HepG2 (cell line): Measurements from ENCODE around the gene FAM110A. TPM values are rescaled to one million over a fixed set of nuclear protein-coding genes. Genes with fewer than 3 reads are reported as not detected.

Experiments used
- ATAC-seq: fragments of 200-7000 bp; cut with Tn5 transposase; 3 replicates; pipeline ENCODE4 v1.9.1; 2020; ENCODE audit warnings: mild to moderate bottlenecking, moderate library complexity
- BruUV-seq: library from RNA; stranded (reverse); fragments of 400-500 nt; replicated peaks from 2 replicates; lab custom pipeline; 2021; lab: Mats Ljungman, UMichigan
- CTCF ChIA-PET: fragments of 300-600 bp; formaldehyde crosslinking; extraction: SDS; loops from one replicate; lab custom pipeline; 2021; ENCODE audit warnings: low total read pairs, inconsistent platforms, low intra/inter-chr PET ratio; lab: Yijun Ruan, JAX
- POLR2A ChIA-PET: fragments of 350-600 bp; sonication (Branson Sonifier 250); formaldehyde crosslinking; loops from one replicate; lab custom pipeline; 2020; ENCODE audit warnings: antibody characterized with exemption, inconsistent platforms; lab: Yijun Ruan, JAX
- DNase-seq: peaks from one replicate; pipeline ENCODE4 v3.0.0-alpha.2; 2015; ENCODE audit warnings: low spot score
- FAIRE-seq: peaks from 3 replicates; lab custom pipeline; 2011; peaks lifted over from hg19 to GRCh38; lab: Jason Lieb, UNC
- H2AFZ ChIP-seq: one replicate; pipeline ENCODE4 v1.6.1; 2011; ENCODE audit warnings: low read length, inconsistent platforms
- H3K27ac ChIP-seq: fragments of 300-600 bp; 3 replicates; pipeline ENCODE4 v1.8.0; 2011; ENCODE audit warnings: mixed run types, mild to moderate bottlenecking, mixed read lengths, low read length, inconsistent platforms; ENCODE audit not compliant: insufficient read depth; ENCODE audit errors: extremely low read length
- H3K27me3 ChIP-seq, 2 experiments: fragments of 200-600 bp in 1 of 2; 2 replicates in 1 of 2; 3 replicates in 1 of 2; pipeline versions ENCODE4 v1.6.0 to v1.8.0; 2011; ENCODE audit warnings: low read length in 2 of 2, mild to moderate bottlenecking in 2 of 2, moderate library complexity in 2 of 2, inconsistent platforms in 1 of 2; ENCODE audit not compliant: insufficient read depth in 2 of 2, control insufficient read depth in 1 of 2
- H3K36me3 ChIP-seq, 2 experiments: fragments of 200-600 bp in 1 of 2; replicated peaks in 1 of 2; 2 replicates in 1 of 2; 3 replicates in 1 of 2; pipeline versions ENCODE4 v1.5.1 to v1.8.0; 2011; ENCODE audit warnings: low read length in 2 of 2, inconsistent platforms in 1 of 2; ENCODE audit not compliant: insufficient read depth in 2 of 2, control insufficient read depth in 1 of 2
- H3K4me1 ChIP-seq: 2 replicates; pipeline ENCODE4 v1.5.1; 2012; ENCODE audit warnings: low read length, inconsistent platforms; ENCODE audit not compliant: insufficient read depth
- H3K4me2 ChIP-seq: 2 replicates; pipeline ENCODE4 v1.6.0; 2011; ENCODE audit warnings: low read depth, low read length, inconsistent platforms
- H3K4me3 ChIP-seq, 3 experiments: fragments of 200-600 bp in 1 of 3; sonication (generic), shearing (Covaris generic) in 1 of 3; replicated peaks in 1 of 3; 2 replicates each; pipeline ENCODE4 v1.5.1; 2011 to 2016; ENCODE audit warnings: low read length in 3 of 3, inconsistent platforms in 2 of 3, low read depth in 2 of 3, mild to moderate bottlenecking in 2 of 3, control low read depth in 1 of 3, mixed read lengths in 1 of 3; ENCODE audit not compliant: insufficient read depth in 1 of 3
- H3K79me2 ChIP-seq: one replicate; pipeline ENCODE4 v1.6.1; 2011; ENCODE audit warnings: low read length, inconsistent platforms; ENCODE audit not compliant: insufficient read depth
- H3K9ac ChIP-seq: 2 replicates; pipeline ENCODE4 v1.6.0; 2011; ENCODE audit warnings: mild to moderate bottlenecking, low read depth, low read length, inconsistent platforms; ENCODE audit not compliant: insufficient read depth
- H3K9me3 ChIP-seq: 2 replicates; pipeline ENCODE4 v1.5.1; 2012; ENCODE audit warnings: mild to moderate bottlenecking, low read length
- H4K20me1 ChIP-seq: 2 replicates; pipeline ENCODE4 v1.6.0; 2011; ENCODE audit warnings: inconsistent platforms, mild to moderate bottlenecking, low read length, moderate library complexity; ENCODE audit not compliant: insufficient read depth
- CHCHD3 ChIP-seq: sonication (generic); formaldehyde crosslinking; IDR thresholded peaks from 2 replicates; pipeline ENCODE4 v1.8.0; 2022; ENCODE audit warnings: mild to moderate bottlenecking, missing genetic modification reagents, moderate library complexity
- NBN ChIP-seq: fragments of 450-650 bp; conservative IDR thresholded peaks from 2 replicates; pipeline ENCODE4 v1.6.1; 2017
- NFIB ChIP-seq: sonication (generic); formaldehyde crosslinking; IDR thresholded peaks from 2 replicates; pipeline ENCODE4 v1.9.0; 2021; ENCODE audit warnings: missing genetic modification reagents, mild to moderate bottlenecking, borderline replicate concordance
- SMC3 ChIP-seq: IDR thresholded peaks from 2 replicates; pipeline ENCODE4 v1.6.1; 2011; ENCODE audit warnings: low read length, improper control_type of control experiment
- ZKSCAN8 ChIP-seq: IDR thresholded peaks from 2 replicates; pipeline ENCODE4 v1.6.1; 2016; ENCODE audit warnings: borderline replicate concordance, missing genetic modification reagents, missing compliant biosample characterization
- ZNF543 ChIP-seq: sonication (generic); formaldehyde crosslinking; IDR thresholded peaks from 2 replicates; pipeline ENCODE4 v1.4.0; 2020; ENCODE audit warnings: mild to moderate bottlenecking, missing genetic modification reagents
- ZNF674 ChIP-seq: sonication (generic); formaldehyde crosslinking; IDR thresholded peaks from 2 replicates; pipeline ENCODE4 v1.5.0; 2020; ENCODE audit warnings: low read depth, mild to moderate bottlenecking, missing genetic modification reagents
- WGBS: methylation state at CpG from one replicate; pipeline ENCODE4 v1.1.6; 2017; ENCODE audit warnings: low lambda C conversion rate; 5-methylcytosine and 5-hydroxymethylcytosine counted together
- in situ Hi-C: cut with HindIII; loops from 2 replicates; pipeline ENCODE4 v1.10.0; 2017; ENCODE audit warnings: low pct_unique_long_range_greater_than_20kb; ENCODE audit not compliant: extremely low pct_ligation_motif_present
- intact Hi-C: fragments of 100-400 bp; cut with micrococcal nuclease; formaldehyde crosslinking; loops from one replicate; pipeline ENCODE4 v1.10.0; 2022; ENCODE audit not compliant: unreplicated experiment
- polyA plus RNA-seq, 8 experiments: library from polyadenylated mRNA; depleted of rRNA in 3 of 8; stranded (reverse) in 7 of 8; unstranded in 1 of 8; fragments of >200 nt; fragmentation: Illumina TruSeq in 4 of 8; extraction: Trizol in 4 of 8; gene quantifications; 2 replicates each; pipeline versions ENCODE4 v1.2.1 to v1.2.3, GENCODE V29; 2011 to 2016; ENCODE audit warnings: low read depth in 4 of 8, missing spikeins in 1 of 8, mixed read lengths in 1 of 8; ENCODE audit not compliant: insufficient read depth in 1 of 8
- total RNA-seq, 5 experiments: library from RNA; depleted of rRNA; stranded (reverse); fragments of >200 nt; fragmentation: Illumina TruSeq; extraction: Trizol; gene quantifications; 2 replicates each; pipeline ENCODE4 v1.2.3, GENCODE V29; 2016; ENCODE audit warnings: low read depth in 1 of 5
- TF ChIP-seq, protein P1 (sequence below): sonication (generic); formaldehyde crosslinking; IDR thresholded peaks from 2 replicates; pipeline ENCODE4 v1.4.0; 2020; ENCODE audit warnings: missing genetic modification reagents
- TF ChIP-seq, protein P2 (sequence below), 2 experiments: sonication (generic) in 1 of 2; formaldehyde crosslinking in 1 of 2; IDR thresholded peaks; 2 replicates each; pipeline versions ENCODE4 v1.6.1 to v1.9.0; 2014 to 2022; ENCODE audit warnings: antibody characterized with exemption in 1 of 2, borderline replicate concordance in 1 of 2, inconsistent platforms in 1 of 2, low read depth in 1 of 2, missing genetic modification reagents in 1 of 2
- TF ChIP-seq, protein P3 (sequence below): sonication (generic); formaldehyde crosslinking; IDR thresholded peaks from 2 replicates; pipeline ENCODE4 v1.4.0; 2020; ENCODE audit warnings: low read depth, missing genetic modification reagents

FAM110A gene
- total and polyA plus RNA-seq, 2 of the 13 experiments (the other 11 are each of a cell fraction or from before 2014, with no cell fraction given) = 1.9 TPM

GRCh38 chr20:824916-825315 lies 8.6 kb upstream of the FAM110A start (continued):
- TF ChIP-seq, protein P1, sequence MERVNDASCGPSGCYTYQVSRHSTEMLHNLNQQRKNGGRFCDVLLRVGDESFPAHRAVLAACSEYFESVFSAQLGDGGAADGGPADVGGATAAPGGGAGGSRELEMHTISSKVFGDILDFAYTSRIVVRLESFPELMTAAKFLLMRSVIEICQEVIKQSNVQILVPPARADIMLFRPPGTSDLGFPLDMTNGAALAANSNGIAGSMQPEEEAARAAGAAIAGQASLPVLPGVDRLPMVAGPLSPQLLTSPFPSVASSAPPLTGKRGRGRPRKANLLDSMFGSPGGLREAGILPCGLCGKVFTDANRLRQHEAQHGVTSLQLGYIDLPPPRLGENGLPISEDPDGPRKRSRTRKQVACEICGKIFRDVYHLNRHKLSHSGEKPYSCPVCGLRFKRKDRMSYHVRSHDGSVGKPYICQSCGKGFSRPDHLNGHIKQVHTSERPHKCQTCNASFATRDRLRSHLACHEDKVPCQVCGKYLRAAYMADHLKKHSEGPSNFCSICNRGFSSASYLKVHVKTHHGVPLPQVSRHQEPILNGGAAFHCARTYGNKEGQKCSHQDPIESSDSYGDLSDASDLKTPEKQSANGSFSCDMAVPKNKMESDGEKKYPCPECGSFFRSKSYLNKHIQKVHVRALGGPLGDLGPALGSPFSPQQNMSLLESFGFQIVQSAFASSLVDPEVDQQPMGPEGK (CRISPR knock-in tag) = no peak
- TF ChIP-seq CHCHD3 (CRISPR knock-in tag) = no peak
- TF ChIP-seq ZNF543 (CRISPR knock-in tag) = no peak
- TF ChIP-seq NBN = no peak
- TF ChIP-seq, all 625 proteins: peak for 0

- Histone ChIP-seq H3K4me3 (no peak overlapping the region), H3K27ac (no peak overlapping the region), H4K20me1 (no peaks in the 10 kb centered on the region), H3K4me2 (no peak overlapping the region), H3K9ac (no peak overlapping the region), H3K4me1 (0 out of 2 replicates have a peak, but pooled peaks cover 7% of the 10 kb centered on the region), H3K36me3 (no peaks in the 10 kb centered on the region), H3K79me2 (no peaks in the 10 kb centered on the region), H3K27me3 (peaks cover 0 to 6% of the 10 kb centered on the region in 2 experiments; a peak in 2 of 5 replicates), H3K9me3 (no peaks in the 10 kb centered on the region), H2AFZ (no peak overlapping the region)
- ChIA-PET POLR2A (no interaction called here), CTCF (no interaction called here)
- WGBS = 36% methylated on average over 9 of the region's 9 CpGs
- BruUV-seq = no TSS peak
- in situ Hi-C loops (no loop called here), intact Hi-C loops (no loop called here)
- DNase-seq = no peak
- TF ChIP-seq, protein P2, sequence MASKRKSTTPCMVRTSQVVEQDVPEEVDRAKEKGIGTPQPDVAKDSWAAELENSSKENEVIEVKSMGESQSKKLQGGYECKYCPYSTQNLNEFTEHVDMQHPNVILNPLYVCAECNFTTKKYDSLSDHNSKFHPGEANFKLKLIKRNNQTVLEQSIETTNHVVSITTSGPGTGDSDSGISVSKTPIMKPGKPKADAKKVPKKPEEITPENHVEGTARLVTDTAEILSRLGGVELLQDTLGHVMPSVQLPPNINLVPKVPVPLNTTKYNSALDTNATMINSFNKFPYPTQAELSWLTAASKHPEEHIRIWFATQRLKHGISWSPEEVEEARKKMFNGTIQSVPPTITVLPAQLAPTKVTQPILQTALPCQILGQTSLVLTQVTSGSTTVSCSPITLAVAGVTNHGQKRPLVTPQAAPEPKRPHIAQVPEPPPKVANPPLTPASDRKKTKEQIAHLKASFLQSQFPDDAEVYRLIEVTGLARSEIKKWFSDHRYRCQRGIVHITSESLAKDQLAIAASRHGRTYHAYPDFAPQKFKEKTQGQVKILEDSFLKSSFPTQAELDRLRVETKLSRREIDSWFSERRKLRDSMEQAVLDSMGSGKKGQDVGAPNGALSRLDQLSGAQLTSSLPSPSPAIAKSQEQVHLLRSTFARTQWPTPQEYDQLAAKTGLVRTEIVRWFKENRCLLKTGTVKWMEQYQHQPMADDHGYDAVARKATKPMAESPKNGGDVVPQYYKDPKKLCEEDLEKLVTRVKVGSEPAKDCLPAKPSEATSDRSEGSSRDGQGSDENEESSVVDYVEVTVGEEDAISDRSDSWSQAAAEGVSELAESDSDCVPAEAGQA (IDR thresholded peaks at IDR 0.05; ENCODE audit: low read depth) = no peak
- TF ChIP-seq, protein P2 (CRISPR knock-in tag; IDR thresholded peaks at IDR 0.05; ENCODE audit: borderline replicate concordance) = no peak
- no peak for TF ChIP-seq ZNF674 (CRISPR knock-in tag)
- TF ChIP-seq NFIB (CRISPR knock-in tag) = no peak
- no peak for TF ChIP-seq SMC3
- TF ChIP-seq ZKSCAN8 (CRISPR knock-in tag) = no peak
- TF ChIP-seq, protein P3, sequence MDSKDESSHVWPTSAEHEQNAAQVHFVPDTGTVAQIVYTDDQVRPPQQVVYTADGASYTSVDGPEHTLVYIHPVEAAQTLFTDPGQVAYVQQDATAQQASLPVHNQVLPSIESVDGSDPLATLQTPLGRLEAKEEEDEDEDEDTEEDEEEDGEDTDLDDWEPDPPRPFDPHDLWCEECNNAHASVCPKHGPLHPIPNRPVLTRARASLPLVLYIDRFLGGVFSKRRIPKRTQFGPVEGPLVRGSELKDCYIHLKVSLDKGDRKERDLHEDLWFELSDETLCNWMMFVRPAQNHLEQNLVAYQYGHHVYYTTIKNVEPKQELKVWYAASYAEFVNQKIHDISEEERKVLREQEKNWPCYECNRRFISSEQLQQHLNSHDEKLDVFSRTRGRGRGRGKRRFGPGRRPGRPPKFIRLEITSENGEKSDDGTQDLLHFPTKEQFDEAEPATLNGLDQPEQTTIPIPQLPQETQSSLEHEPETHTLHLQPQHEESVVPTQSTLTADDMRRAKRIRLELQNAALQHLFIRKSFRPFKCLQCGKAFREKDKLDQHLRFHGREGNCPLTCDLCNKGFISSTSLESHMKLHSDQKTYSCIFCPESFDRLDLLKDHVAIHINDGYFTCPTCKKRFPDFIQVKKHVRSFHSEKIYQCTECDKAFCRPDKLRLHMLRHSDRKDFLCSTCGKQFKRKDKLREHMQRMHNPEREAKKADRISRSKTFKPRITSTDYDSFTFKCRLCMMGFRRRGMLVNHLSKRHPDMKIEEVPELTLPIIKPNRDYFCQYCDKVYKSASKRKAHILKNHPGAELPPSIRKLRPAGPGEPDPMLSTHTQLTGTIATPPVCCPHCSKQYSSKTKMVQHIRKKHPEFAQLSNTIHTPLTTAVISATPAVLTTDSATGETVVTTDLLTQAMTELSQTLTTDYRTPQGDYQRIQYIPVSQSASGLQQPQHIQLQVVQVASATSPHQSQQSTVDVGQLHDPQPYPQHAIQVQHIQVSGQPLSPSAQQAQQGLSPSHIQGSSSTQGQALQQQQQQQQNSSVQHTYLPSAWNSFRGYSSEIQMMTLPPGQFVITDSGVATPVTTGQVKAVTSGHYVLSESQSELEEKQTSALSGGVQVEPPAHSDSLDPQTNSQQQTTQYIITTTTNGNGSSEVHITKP (CRISPR knock-in tag) = no peak
- FAIRE-seq = no peak
- peak; percentile 29; the same call in 2 of the 3 replicates for ATAC-seq
Measured at GRCh38 chr20:825710-826421, 7.6 kb upstream of the FAM110A start.
